ENCODE data around the gene ITIH5.
"Not testable (repeated sequence)": the region's sequence is repeated elsewhere in the genome, so short reads cannot be mapped to it uniquely, and the experiment has no call there.

Gene ITIH5

DNA sequence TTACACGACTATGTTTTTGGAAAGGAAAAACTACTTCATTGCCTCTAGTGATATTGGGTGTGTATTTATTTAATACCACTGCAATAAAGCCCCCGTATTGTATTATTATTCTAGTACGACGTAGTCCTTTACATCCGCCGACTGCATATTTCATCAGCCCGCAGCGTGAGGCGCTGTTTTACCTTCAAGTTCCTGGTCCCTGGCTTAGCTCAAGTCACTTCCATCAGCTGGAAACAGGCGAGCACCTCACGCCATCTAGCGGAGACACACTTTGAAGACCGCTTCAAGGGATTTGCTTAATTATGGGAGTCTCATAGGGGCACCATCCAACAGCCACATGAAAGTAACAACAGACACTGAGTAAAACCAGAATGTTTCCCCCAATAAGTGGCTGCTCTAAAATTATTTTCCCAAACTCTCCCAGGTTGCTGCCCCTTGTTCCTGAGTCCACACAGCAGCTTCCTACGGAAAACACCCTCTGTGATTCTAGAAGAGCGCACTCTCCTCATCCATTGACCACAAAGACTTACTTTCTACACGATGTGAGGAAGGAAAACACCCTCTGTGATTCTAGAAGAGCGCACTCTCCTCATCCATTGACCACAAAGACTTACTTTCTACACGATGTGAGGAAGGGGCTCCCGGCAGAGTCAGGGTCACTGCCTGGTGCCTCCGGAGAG is 20.6 kb upstream of the ITIH5 start:
- peak; percentile 33 to 64 (median 43) for DNase-seq

DNA sequence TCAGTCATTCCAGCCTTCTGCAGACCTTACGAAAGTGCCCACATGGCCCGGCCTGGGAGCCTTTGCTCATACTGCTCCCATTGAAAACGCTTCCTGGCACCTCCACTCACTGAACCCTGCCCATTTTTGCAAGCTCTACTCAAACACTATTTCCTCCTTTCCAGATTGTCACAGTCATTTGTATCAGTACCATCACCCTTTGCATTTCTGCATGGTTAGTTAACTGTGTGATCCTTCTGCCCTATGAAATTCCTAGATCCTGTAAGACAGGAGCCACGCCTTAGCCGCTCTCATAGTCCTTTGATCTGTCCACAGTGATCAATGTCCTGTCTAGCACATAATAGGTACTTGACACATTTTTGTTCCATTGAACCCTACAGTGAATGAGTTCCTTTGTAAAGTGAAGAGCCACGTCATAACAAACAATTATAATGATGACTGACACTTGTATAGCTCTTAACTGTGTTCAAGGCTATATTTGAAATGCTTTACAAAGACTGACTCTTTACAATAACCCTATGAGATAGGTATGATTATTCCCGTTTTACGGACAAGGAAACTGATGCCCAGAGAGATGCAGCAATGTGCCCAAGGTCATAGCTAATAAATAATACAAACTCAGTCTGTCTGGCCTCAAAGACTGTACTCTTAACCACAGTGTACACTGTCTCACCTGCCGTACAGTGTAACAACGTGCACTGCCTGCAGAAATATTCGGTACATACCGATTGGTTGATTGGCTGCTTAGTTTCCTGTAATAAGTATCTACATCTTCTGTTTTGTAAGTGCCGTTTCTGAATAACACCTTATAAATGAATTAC is 19.8 kb upstream of the ITIH5 start:
- no peak for DNase-seq

DNA sequence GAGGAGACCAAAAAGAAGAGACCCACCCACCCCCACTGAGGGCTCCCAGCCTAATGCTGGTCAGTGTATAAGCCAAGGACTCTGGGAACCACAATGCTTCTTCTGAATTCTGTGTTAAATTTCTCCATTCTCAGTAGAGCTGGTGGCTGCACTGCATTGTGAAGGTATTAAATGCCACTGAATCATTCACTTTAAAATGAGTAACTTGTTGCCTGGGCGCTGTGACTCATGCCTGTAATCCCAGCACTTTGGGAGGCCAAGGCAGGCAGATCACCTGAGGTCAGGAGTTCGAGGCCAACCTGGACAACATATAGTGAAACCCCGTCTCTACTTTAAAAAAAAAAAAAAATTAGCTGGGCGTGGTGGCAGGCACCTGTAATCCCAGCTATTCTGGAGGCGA is 13.3 kb upstream of the ITIH5 start:
- DNase-seq = not testable (repeated sequence)

DNA sequence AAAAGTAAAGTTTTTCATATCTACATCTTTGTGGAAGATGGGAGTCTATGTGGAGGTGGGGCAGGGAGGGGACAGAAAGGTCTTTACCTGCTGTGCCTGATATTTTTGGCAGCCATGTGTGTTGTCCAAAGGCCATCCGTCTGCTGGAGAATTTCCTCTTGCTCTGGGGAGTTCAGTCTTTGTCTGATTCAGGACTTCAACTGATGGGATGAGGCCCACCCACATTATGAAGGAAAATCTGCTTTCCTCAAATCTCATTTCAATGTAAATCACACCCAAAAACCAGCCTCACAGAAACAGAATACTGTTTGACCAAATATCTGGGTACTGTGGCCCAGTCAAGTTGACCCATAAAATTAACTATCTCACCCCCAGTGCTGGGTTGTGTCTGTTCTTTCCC is 12.5 kb upstream of the ITIH5 start:
- DNase-seq = no peak

DNA sequence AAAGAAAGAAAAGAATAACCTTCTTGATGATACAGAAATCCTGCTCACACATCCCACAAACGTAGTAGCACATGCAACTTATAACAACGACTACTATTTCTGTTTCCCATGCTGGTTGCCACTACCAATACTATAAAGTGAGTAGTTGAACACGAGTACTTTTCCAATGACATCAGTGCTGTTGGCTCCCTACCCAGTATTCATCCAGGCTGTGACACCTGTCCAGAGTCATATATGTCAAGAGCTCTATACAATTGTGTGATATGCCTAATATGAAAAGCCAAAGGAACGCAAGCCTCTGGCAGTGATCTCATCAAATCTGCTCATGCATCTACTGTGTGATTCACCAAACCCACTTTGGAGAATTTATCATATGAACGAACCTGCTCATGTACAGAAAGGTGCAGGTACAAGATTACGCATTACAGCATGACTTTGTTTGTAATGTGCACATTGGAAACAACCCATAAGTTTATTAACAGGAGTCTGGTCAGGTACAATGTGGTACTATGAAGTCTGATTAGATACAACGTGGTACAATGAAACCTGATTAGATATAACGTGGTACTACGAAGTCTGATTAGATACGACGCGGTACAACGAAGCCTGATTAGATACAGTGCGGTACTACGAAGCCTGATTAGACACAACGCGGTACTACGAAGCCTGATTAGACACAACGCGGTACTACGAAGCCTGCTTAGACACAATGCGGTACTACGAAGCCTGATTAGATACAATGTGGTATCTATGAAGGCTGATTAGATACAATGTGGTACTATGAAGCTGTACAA is 5.8 kb upstream of the ITIH5 start:
- DNase-seq = no peak

DNA sequence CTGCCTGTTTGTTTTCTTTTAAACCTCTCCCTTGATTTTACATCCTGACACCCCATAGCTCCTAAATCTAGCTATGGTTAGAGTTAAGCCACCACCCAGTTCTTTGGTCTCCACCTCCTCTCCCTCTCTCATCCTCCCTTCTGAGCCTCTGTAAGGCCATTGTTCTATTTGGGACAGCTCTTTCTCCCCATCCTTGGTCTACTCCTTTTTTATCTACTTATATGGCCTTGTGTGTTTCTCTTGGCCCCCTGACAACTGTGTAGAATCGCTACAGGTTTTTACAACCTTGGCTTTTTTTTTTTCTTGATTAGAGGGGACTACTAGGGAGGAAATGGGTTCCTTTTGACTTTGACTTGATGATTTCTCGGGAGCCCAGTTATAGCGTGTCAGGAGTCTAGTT is 3.4 kb upstream of the ITIH5 start:
- no peak for DNase-seq

DNA sequence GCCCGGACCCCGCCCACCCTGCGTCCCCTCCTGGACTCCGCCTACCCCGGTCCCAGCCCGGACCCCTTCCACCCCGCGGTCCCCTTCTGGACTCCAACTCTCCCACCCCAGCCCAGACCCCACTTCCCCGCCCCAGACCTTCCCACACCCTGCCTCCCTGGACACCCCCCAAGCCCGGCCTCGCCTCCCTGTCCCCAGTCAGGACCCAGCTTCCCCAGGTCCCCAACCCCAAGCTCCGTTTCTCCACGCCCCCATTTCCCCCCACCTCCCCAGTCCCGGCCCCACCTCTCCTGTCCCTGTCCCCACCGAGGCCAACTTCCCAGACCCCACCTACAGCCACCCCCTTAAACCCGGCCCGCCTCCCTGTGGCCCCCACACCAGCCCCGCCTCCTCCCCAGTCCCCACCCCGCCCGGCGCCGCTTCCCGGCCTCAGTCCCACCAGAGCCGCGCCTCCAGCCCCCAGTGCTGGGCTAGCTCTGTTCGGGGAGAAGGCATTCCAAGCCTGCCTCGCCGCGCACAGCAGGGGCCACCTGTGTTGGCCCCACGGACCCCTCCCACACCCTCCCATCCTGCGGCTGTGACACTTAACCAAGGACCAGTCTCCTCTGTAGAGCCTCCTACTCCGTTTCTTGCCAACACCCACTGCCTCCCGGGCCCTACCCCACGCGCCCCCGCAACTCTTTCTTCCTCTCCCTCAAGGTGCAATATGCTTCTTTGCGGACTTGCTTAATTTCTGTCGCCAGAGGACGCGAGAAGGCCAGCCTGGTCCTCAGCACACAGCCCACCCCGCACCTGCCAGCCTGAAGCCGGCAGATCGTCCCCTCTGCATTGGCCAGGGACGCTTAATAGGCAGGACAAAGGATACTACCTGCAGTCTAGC is 736 bp upstream of the ITIH5 start:
- no peak for DNase-seq

DNA sequence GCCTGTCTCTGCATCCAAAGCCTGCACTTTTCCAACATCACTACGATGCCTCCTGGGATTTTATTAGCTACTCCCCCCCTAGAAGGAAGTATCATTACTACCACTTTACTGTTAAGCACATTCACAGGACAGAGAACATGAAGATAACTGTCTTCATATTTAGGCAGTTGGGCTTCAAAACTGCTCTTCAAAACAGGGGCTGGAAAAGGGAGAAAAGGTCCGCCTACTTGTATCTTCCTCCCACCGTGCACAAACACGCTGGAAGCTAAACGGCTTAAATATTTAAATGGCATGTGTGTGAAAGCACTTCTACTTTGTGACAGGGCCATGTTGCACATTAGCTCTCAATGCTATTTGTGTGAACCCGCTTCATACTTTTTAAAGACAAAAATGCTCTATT is 999 bp downstream of the ITIH5 start:
- no peak for DNase-seq

DNA sequence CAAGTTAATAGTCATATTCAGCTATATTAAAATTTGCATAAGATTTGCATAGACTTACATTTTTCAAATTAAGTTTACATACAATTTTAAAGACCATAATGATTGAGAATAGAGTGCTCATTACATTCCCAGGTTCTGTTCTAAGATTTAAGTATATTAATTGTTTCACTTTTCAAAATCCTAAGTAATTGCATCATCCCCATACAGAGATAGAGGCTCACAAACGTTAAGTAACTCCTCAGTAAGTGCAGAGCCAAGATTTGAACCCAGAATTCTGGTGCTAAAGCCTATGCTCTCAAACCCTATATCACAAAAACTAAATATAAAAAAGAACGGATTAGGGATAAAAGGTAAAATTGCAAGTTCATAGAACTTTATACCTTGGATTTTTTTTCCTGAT is 2.1 kb downstream of the ITIH5 start:
- DNase-seq = no peak

DNA sequence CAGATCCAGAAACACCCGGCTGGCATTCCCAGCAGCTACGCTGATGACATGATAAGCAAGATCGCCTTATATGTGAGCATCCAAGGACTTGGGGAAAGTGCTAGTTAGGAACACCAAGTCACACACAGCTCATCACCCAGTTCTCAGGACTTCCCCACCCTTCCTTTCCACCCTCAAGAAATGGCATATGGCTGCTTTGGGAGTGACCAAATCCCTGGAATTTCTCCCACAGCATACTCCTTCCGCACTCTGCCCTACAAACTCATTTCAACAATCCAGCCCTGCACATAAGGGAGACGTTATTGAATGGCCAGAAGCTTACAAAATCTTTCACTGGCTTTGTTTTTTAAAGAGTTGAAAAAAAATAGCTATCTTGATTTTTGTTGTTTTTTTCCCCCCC is 4.2 kb downstream of the ITIH5 start:
- no peak for DNase-seq

DNA sequence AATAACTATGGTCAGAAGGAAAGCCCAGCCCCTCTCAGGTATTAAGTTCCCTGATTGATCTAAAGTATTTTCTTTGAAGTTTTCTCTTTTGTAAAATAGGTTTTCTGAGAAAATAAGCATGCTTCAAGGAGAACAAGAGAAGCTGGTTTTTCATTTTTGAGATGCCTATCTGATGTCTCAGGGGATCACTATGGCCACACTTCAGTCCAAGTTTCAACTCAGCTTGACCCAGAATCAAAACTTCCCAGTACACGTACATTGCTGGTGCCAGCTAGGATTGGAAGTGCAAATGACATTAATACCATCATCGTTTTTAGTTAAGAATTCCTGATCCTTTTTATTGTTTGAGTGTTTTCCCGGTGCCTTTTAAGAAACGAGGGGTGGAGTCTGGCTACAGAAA is 7.2 kb downstream of the ITIH5 start:
- DNase-seq = no peak

DNA sequence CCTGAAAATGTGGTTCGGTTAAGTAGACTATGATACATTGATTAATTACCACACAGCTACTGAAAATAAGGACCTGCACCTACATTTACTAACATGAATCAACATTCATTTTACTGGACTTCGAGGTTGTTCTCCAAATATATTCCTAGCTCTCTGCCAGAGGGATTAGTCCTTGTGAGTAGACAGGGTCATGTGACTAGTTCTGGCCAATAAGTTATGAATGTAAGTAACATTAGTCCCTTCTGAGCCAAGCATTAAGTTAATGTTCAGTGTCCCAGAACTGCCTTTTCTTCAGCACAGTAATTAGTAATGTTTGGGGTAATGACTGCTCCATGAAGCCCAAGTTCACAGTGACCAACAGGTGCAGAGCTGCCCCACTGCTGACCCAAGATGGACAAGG is 9.2 kb downstream of the ITIH5 start:
- no peak for DNase-seq

DNA sequence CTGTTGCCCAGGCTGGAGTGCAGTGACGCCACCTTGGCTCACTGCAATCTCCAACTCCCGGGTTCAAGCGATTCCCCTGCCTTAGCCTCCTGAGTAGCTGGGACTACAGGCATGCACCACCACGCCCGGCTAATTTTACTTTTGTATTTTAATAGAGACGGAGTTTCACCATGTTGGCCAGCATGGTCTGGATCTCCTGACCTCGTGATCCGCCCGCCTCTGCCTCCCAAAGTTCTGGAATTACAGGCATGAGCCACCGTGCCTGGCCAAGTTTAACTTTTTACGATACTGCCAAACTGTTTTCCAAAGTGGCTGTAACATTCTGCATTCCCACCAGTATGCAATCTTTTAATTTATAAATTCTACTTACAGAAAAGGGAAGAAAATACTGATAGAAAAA is 9.7 kb downstream of the ITIH5 start:
- DNase-seq = not testable (repeated sequence)

DNA sequence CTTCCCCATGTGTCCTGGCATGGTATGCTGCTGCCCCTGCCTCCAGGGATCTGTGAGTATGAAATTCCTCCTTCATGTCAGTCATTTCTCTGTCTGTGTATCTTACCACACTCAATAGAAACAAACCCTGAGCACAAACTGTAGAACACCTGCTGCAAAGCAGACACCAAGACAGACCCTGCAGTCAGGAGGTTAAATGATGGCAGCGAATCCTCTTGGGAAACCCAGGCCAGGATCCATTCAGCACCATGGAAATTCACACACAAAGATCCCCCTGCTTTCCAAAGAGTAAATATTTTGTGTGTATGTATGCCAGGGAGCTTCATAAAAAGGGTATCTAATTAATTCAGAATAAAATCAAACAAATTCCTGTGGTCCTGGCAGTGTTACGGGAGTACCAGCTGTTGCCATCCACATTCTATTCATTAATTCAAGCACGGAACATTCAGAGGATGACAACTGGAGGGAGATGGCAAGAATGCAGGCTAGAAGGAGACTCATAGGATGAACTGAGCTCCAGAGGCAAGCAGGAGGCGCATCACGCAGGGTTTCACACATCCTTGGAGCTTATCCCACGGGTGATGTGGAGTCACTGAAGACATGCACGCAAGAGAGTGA is 14.8 kb downstream of the ITIH5 start:
- DNase-seq = no peak

DNA sequence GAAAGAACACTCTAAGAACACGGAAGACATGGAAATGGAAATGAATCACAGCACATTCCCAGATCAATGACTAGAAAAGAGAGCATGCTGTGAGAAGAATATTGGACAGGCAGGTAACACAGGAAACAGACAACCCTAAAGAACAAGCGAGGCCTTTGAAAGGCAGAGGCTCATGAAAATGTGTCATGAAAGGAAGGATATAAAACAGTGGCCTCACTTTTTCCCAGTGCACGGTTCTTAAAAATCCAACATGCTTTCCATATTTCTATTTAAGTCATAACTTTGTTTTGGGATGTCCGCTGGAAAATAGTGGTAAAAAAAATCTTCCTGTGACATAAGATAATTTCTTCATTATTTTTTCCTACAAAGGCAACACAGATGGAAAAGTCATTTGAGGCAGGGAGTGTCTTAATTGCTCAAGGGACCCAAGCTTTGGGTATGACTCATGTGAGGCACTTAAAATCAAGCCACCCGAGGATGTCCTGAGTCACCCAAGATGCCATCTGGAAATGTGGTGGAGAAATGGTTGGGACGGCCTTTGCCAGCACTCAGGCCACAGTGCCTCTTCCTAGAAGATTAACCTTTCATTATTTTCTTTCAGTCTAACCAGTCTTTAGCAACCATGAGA is 17.0 kb downstream of the ITIH5 start:
- no peak for DNase-seq

DNA sequence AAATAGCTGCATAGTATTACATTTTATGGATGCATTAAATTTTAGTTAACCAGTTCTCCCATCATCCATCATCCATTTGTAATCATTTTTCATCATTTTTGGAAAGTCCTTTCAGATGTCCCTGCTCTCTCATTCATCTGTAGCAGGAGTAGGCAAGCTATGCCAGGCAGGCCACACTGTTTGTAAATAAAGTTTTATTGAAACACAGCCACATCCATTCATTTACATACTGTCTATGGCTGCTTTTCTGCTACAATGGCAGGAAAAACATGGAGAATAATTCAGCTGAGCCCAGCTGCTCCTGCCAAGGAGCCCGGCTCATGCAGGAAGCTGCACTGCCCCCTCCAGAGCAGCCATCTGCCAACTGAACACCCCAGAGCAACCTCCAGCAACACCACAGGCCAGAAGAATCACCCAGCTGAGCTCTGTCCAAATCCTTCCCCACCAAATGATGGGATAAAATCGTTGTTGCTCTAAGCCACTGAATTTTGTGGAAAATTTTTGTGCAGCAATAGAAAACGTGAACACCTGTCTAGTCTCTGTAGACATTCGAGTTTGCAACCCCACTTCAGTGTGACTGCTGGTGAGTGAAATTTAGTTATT is 19.6 kb downstream of the ITIH5 start:
- no peak for DNase-seq

DNA sequence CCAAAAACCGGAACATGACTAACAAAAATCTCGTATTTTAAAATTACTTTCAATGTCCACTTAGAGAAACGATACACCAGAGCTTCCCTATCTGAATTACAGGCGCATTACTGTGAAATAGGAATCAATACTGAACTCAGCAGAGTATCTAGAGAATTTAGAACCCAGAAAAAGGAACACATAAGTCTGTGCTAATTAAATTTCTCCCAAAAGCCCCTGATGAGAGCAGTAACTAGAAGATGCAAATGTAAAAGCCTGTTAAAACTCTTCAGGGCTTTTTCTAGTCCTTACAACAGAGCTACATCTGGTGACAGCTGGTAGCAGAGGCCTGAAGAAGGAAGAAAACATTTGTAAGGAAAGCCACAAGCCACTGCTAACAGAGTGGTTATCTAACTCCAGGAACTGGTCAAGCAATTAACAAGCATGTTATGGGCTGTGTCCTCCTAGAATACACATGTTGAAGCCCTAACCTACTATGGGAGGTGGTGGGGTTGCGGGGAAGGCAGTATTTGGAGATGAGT is 24.2 kb downstream of the ITIH5 start:
- DNase-seq = no peak

DNA sequence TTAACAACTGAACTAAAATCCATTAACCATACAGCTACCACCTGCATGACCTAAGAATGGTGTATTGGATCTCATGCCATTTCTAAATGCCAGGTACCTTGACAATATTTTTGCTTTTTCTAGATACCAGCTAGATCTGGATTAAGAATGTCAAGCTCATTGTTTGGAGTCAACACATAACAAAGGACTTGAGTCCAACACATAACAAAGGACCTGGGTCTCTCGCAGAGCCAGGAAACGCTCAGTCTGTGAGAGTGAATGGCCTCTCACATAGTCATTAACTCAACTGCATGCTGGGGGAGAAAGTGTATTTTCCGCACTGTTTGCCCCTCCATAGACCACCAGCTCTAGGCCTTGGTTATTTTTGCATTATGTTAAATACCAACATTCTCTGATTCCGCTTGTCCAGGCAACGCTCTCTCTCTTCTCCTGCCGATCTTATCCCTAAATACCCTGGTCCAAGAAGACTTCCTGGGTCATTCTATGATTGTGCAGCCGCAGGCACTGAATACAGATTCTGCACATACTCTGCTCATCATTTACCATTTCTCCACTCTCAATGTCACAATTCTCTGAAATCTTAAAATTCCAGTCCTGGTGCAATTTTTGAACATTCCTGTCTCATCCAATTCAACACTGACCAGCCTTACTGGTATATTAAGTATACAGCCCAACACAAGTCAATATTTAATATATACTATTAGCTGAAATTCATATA is 31.2 kb downstream of the ITIH5 start:
- DNase-seq = no peak

DNA sequence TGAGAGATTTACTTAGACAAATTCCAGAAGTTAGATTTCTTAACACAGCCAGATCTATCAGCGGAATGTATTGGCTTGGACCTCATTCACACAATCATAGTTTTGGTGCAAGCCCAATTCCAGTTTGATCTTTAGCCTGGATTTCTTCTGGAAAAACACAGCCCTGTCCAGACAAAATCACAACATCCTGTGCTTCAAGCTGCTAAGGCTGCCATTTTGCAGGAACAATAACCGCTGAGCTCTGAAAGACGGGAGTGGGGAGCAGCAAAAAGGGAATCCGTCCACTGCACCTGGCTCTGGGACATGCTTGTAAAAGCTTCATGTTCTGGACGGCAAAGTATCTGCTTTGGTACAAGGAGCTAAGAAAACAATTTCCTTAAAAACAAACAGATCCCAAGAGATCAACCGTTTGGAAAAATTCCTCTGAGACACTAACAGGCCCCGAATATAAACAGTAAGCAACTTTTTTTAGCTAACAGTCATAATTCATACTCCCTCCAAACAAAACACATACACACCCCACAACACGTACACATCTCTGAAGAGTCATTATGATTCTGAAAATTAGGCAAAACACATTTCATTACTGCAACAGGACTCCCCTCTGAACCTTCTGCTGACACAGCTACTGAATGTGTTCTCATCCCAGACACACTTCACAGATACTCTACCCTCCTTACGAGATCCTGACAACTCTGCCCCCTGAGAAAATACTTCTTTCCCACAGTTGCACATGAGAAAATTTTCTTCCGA is 32.4 kb downstream of the ITIH5 start:
- DNase-seq = no peak

DNA sequence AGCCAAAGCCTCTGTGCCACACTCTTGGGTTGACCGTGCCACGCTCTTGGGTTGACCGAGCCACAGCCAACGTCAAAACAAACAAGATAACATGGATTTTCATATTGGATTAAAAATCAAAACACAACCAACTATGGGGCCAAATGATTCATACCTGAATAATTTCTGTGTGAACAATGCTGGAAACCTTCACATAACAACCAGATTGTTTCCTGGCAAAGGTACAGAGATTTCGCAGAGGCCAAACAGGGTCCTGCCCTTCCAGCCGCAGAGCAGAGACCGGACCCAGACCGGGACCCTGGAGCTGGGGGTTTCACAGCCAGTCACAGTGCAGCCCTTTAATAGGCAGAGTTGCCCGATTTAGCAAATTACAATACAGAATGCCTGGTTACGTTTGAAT is 40.5 kb downstream of the ITIH5 start:
- no peak for DNase-seq

Data from activated naive CD4-positive, alpha-beta T cell (primary cell).